ENCODE results near the gene FDXR. TPM values are rescaled to one million over a fixed set of nuclear protein-coding genes. Genes with fewer than 3 reads are reported as not detected.
A peak's percentile ranks its signal among the peaks of the same experiment; 100 is the strongest.

Gene FDXR
- total and polyA plus RNA-seq, 2 of the 8 experiments (the other 6 are each of a cell fraction or from before 2014, with no cell fraction given) = 24.2 to 31.4 TPM

DNA sequence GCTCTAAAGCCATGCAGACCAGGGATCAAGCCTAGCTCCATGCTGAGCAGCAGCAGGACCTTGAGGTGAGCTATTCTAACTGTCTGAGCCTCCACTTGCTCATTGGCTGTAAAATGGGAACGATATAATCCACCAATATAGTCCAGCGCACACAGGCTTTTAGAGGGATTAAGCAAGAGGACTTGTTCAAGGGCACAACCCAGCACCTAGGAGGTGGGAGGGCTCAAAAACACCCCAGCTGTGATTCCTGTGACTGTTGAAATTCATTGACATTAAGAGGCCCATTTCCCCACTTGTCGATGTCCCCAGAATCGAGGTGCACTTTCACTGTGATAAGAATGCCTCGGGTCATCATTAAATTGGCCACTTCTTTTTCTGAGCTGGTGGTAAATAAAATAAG, 46.1 kb upstream of the FDXR start:
- Histone ChIP-seq H4K5ac (ENCODE audit: insufficient read length, low read depth, low read length) (no peak overlapping the region), H3K56ac (replicated peaks; ENCODE audit: insufficient read length, low read depth, low read length) (no peak overlapping the region), H3K27ac (ENCODE audit: low read depth, low read length) (no peak overlapping the region), H2BK12ac (ENCODE audit: low read depth, low read length) (peak overlapping the region; percentile 4; the same call in 1 of the 2 replicates), H2AFZ (ENCODE audit: low read length) (no peak overlapping the region), H2BK5ac (ENCODE audit: low read depth, low read length) (no peak overlapping the region), H3K79me1 (ENCODE audit: low read depth, low read length) (no peaks in the 10 kb centered on the region), H4K8ac (ENCODE audit: extremely low read depth, insufficient read depth, low read length) (no peak overlapping the region), H3K4me3 (ENCODE audit: extremely low read depth in 1 of 4, insufficient read depth in 2 of 4, low read depth in 3 of 4, low read length in 4 of 4) (no peak overlapping the region), H2AK5ac (ENCODE audit: low read depth, low read length) (no peak overlapping the region), H3K4ac (replicated peaks; ENCODE audit: insufficient read length, low read depth, low read length) (no peak overlapping the region), H3K9ac (replicated peaks in 1 of 4; ENCODE audit: extremely low read depth in 1 of 4, low read depth in 3 of 4, low read length in 3 of 4) (no peak overlapping the region), H3K23me2 (ENCODE audit: low read depth, low read length) (peaks cover 5% of the 10 kb centered on the region; the same call in 1 of the 2 replicates), H4K91ac (replicated peaks; ENCODE audit: insufficient read length, low read length) (no peak overlapping the region), H4K20me1 (replicated peaks in 1 of 2; ENCODE audit: control insufficient read depth in 1 of 2, insufficient read depth in 2 of 2, low read length in 2 of 2) (peaks cover 0 to 4% of the 10 kb centered on the region in 2 experiments), H3K23ac (ENCODE audit: insufficient read length) (no peak overlapping the region), H3K18ac (ENCODE audit: extremely low read depth, low read length) (no peak overlapping the region), H2BK15ac (ENCODE audit: low read length) (no peak overlapping the region), H3K79me2 (ENCODE audit: control insufficient read depth in 1 of 2, insufficient read depth in 2 of 2, low read length in 2 of 2) (no peaks in the 10 kb centered on the region), H3K4me2 (ENCODE audit: insufficient read depth in 1 of 2, low read depth in 2 of 2, low read length in 2 of 2) (no peak overlapping the region), H3K9me3 (ENCODE audit: insufficient read depth in 2 of 2, low read depth in 1 of 2, low read length in 1 of 2) (no peaks in the 10 kb centered on the region), H3K36me3 (ENCODE audit: control insufficient read depth in 2 of 4, insufficient read depth in 4 of 4, low read length in 3 of 4) (no peaks in the 10 kb centered on the region; a peak in 1 of 8 replicates), H3K4me1 (replicated peaks in 1 of 4; ENCODE audit: control insufficient read depth in 3 of 4, insufficient read depth in 4 of 4, low read length in 3 of 4) (peaks cover 0 to 13% (median 10%) of the 10 kb centered on the region in 4 experiments; a peak in 6 of 7 replicates), H3K27me3 (replicated peaks in 1 of 4; ENCODE audit: control insufficient read depth in 3 of 4, extremely low read depth in 1 of 4, insufficient read depth in 3 of 4, low read length in 3 of 4) (peaks cover 15 to 24% (median 17%) of the 10 kb centered on the region in 4 experiments), H3K14ac (ENCODE audit: insufficient read length) (no peak overlapping the region), H2BK20ac (ENCODE audit: low read length) (no peak overlapping the region), H2BK120ac (replicated peaks; ENCODE audit: low read depth, low read length) (no peak overlapping the region)
- no peak for FAIRE-seq
- WGBS, 2 experiments (ENCODE audit: extremely low coverage in 1 of 2, insufficient coverage in 1 of 2, insufficient read length in 1 of 2, insufficient replicate concordance in 2 of 2, low coverage in 1 of 2, low lambda C conversion rate in 2 of 2, missing lambda C conversion rate in 1 of 2) = 94% methylated on average over 5 of the region's 5 CpGs; no CpG with 5 or more reads in 1 of the 2 experiments
- CTCF ChIA-PET (ENCODE audit: partially characterized antibody) = interaction anchor here (1.0 to 49.9 kb wide), 13 partner anchors 12 to 173 kb away, joined by 3 to 1072 read pairs (median 6); partner anchors contain the start of genes FADS6 and OTOP3
- no peak for DNase-seq (ENCODE audit: low read depth in 1 of 2, low spot score in 2 of 2)
- POLR2A ChIA-PET (ENCODE audit: partially characterized antibody) = interaction anchor here (0.8 kb wide), 1 partner anchor 142 kb away, joined by 3 read pairs; no protein-coding TSS in a partner anchor
- no peak for TF ChIP-seq MAFK (IDR thresholded peaks at IDR 0.05; ENCODE audit: low read depth, low read length)
- no peak for TF ChIP-seq BCL11A (IDR thresholded peaks at IDR 0.05; ENCODE audit: low read depth in 2 of 2, low read length in 2 of 2)
- no peak for TF ChIP-seq TCF12 (IDR thresholded peaks at IDR 0.05; ENCODE audit: low read depth, low read length)
- no peak for TF ChIP-seq YY1 (IDR thresholded peaks at IDR 0.05; ENCODE audit: low read depth, low read length)
- no peak for TF ChIP-seq HDAC6 (IDR thresholded peaks at IDR 0.05; ENCODE audit: low read depth, low read length)
- no peak for TF ChIP-seq KDM5A (IDR thresholded peaks at IDR 0.05; ENCODE audit: low read length)
- no peak for TF ChIP-seq SP1 (IDR thresholded peaks at IDR 0.05; ENCODE audit: low read depth, low read length)
- TF ChIP-seq, protein P1, sequence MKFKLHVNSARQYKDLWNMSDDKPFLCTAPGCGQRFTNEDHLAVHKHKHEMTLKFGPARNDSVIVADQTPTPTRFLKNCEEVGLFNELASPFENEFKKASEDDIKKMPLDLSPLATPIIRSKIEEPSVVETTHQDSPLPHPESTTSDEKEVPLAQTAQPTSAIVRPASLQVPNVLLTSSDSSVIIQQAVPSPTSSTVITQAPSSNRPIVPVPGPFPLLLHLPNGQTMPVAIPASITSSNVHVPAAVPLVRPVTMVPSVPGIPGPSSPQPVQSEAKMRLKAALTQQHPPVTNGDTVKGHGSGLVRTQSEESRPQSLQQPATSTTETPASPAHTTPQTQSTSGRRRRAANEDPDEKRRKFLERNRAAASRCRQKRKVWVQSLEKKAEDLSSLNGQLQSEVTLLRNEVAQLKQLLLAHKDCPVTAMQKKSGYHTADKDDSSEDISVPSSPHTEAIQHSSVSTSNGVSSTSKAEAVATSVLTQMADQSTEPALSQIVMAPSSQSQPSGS (IDR thresholded peaks at IDR 0.05; ENCODE audit: low read length) = no peak
- TF ChIP-seq, protein P2, sequence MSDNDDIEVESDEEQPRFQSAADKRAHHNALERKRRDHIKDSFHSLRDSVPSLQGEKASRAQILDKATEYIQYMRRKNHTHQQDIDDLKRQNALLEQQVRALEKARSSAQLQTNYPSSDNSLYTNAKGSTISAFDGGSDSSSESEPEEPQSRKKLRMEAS (IDR thresholded peaks at IDR 0.05) = no peak
- TF ChIP-seq CBX8 (IDR thresholded peaks at IDR 0.05; ENCODE audit: borderline replicate concordance, low read depth, low read length) = no peak
- no peak for TF ChIP-seq CTBP2 (IDR thresholded peaks at IDR 0.05; ENCODE audit: borderline replicate concordance, insufficient read depth, insufficient read length, low read length)
- no peak for TF ChIP-seq POU5F1 (IDR thresholded peaks at IDR 0.05; ENCODE audit: low read depth, low read length)

All from H1 (cell line).